VCaP (cell line): ENCODE data around the gene TLL1.
A peak's percentile ranks its signal among the peaks of the same experiment; 100 is the strongest.

Experiments used
- H3K27ac ChIP-seq: fragments of 450-650 bp; 2 replicates; pipeline ENCODE4 v1.5.1; 2017
- CTCF ChIP-seq: fragments of 450-650 bp; conservative IDR thresholded peaks from 2 replicates; pipeline ENCODE4 v1.5.1; 2017; ENCODE audit warnings: mild to moderate bottlenecking, moderate library complexity

The TLL1 gene

DNA sequence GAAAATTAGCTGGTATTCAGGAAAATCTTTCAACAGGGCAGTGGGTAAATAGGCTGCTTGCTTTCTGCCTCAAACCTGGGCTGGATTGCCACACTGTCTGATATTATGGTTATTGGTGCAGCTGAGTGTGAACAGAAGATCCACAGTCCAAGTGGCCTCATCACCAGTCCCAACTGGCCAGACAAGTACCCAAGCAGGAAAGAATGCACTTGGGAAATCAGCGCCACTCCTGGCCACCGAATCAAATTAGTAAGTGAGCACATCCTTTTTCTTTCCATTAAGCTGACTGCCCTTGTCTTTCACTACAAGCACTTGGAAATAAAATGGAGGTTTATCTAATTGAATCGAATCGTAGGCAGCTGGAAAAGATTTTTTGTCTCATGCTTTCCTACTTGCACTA is 204.7 kb downstream of the TLL1 start:
- no peak for TF ChIP-seq CTCF
- H3K27ac ChIP-seq, result no peak overlapping the region

- TF ChIP-seq CTCF, result no peak
- no peak overlapping the region for H3K27ac ChIP-seq
These were observed 205.3 kb downstream of the TLL1 start for GRCh38 chr4:166078383-166078782.

GRCh38 chr4:166078955-166079354 is 205.9 kb downstream of the TLL1 start:
- H3K27ac ChIP-seq, result no peak overlapping the region
- no peak for TF ChIP-seq CTCF

DNA sequence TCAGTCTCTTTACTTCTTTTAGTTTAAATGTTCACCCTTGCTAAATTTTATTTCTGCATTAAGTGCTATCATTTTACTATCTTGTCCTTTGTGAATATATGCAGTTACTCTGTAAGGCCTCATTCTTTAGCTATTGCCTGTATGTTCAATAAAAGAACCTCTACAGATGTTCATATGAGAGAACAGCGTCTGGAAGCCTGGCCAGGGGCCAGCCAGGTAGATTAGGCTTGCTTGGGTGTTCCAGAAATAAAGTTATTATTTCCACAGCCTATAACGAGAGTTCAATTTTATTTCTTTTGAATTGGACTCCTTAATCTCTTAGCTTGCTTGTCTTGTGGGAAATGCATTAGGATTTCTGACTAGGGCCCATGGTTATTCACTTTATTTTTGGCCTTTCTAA is 214.5 kb downstream of the TLL1 start:
- TF ChIP-seq CTCF, result no peak
- H3K27ac ChIP-seq, result no peak overlapping the region

DNA sequence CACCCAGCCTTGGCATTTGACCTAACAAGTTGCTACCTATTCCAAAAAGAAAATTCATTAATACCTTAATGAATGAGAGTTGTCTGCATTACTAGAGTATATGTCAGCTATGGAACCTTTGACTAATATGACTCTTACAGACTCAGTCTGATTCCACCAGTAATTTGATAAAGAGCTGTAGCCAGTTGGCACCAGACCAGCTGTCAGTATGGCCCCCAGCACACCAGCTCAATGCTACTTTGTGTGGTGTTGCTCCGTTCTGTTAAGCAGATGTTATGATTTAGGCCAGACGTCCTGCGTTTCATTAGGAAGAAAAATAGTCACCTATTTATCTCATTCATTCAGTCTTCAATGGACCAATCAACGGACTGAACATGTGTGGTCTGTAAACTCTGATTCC is 215.5 kb downstream of the TLL1 start:
- H3K27ac ChIP-seq, result no peak overlapping the region
- TF ChIP-seq CTCF, result no peak

GRCh38 chr4:166091146-166091545 is 218.1 kb downstream of the TLL1 start:
- TF ChIP-seq CTCF, result no peak
- no peak overlapping the region for H3K27ac ChIP-seq

DNA sequence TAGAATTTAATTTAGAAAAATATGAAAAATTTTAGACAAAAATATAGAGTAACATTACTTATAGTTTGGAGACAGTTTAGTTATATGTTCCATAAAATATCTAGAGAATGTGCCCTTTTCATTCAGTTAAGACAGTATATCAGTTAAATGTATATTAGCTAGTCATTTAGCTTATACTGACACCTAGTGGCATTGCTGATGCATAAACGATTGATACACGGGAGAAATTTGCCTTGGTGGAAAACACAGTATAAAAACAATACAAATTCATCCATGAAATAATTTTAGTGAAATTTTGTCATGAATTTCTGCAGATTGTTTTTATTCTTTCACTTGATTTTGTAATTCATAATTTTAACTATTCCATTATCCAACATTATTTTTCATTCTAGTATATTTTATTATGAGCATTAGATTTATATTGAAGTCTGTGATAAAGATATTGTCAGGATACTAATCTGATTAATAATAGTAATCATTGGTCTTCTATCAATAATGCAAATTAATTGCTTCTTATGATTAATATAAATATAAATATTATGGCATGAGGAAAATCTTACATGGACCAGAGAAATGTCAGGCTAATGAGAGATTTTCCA is 219.0 kb downstream of the TLL1 start:
- H3K27ac ChIP-seq, result no peak overlapping the region

More for the DNA sequence above, 219.0 kb downstream of the TLL1 start:
- peak; percentile 94 for TF ChIP-seq CTCF
